CD4-positive, alpha-beta T cell treated with Interleukin-4 for 4 hours (primary cell): Measurements from ENCODE around the gene SUMF1.
A peak's percentile ranks its signal among the peaks of the same experiment; 100 is the strongest.

Source experiments
- DNase-seq: peaks from one replicate; pipeline ENCODE4 v3.0.0-alpha.2; 2020

Gene SUMF1

DNA sequence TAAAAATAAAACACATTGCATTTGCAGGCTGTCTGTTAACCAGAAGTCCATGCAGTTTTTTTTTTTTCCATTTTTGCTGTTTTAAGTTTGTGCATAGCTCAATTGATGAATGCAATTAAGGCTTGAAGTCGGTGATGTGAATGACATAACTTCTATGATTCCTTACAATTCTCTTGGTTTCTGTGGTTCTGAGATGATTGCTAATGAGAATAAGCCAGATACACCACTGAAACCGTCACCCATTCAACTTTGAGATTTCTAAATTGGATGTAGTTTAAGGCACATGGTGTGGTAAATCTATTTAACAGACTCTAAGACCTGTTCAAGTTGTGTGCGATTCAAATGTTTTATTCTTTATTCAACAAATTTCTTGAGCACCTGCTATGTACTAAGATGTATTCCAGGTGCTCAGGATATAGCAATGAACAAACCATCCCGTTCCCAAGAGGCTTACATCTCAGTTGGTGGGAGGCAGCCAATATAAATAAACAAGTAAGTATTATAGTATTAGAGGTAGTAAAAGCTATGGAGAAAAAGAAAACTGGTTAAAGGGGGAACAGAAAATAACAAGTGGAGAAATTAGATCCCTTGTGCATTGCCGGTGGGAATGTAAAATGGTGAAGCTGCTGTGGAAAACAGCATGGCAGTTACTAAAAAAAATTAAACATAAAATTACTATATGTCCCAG is 30.1 kb upstream of the SUMF1 start:
- no peak for DNase-seq

- DNase-seq: no peak
These were observed 29.0 kb upstream of the SUMF1 start for GRCh38 chr3:4496087-4496452.

DNA sequence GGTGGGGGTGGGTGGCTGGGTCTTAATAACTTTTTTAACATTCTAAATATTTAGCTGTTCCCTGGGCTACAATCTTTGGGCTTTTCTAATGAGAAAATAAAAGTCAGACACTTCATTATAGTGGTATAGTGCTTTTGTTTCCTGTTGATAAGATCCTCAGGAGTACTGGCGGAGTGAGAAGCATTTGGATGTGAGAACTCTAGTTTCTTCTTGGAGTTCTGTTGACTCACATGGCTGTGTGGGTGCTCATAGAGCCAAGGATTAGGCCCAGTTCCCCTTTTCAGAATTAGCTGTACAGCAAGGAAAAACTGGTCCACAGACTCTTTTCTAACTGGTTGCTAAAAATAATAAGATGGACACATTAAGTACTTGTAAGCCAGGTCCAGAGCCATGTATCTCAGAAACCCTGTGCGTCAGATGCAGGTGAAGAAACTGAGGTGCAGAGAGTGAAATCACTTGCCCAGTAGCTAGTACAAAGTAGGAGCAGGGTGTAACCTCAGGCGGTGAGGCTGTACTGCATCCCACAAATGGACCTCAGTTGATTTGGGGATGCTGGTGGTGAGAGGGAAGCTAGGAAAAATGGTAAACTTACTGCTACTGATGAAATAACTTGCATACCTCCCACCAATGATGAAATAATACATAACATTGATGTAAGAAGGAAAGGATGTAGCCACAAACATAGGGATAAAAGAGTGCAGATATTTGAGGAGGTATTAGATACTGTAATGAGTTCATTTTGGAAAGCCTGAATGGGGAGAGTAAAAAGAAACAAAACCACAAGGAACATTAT is 28.4 kb upstream of the SUMF1 start:
- DNase-seq: no peak

GRCh38 chr3:4494895-4495264 is 27.8 kb upstream of the SUMF1 start:
- DNase-seq: no peak

GRCh38 chr3:4493941-4494894 is 27.1 kb upstream of the SUMF1 start:
- no peak for DNase-seq

DNA sequence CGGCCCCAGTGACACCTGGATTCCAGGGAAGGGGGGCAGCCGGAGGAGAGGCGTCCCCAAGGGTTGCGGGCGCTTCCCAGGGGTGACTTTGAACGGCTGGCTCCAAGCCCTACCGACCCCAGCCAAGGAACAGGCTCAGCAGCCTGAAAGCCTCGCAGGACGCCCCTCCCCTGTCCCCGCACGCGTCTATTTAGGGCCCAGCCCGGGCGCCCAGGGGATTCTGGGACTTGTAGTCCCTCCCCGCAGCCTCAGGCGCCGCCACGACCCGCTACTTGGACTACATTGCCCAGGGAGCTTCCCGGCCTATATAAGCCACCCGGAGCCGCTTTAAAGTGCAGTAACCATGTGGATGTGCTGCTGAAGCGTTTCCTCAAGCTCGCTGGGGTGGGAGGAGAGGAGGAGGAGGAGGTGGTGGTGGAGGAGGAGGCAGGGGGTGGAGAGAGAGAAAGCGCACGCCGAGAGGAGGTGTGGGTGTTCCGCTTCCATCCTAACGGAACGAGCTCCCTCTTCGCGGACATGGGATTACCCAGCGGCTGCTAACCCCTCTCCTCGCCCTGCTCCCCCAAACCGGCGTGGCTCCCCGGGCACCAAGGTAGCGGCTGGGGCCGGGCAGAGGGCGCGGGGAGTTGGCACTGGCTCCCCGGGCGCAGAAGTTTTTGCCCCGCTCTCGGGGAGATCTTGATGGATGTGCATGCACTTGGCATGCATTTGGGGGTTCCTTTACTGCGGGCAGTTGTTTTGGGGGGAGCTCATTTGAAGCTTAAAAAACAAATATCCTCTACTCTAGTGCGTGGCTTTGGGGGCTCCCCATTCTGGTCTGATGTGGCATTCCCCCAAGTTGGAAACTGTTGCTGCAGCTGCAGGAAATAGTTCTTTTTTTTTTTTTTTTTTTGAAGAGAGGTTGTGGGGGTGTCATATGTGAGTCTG is 26.2 kb upstream of the SUMF1 start, which contains the start of gene ITPR1:
ITPR1 (plus strand) TSS at position 335 of the 927 bp plus-strand sequence. CDS start 23,144 bp downstream, outside the sequence.
- DNase-seq: peak; percentile 99

GRCh38 chr3:4492208-4493013 is 25.3 kb upstream of the SUMF1 start:
- DNase-seq: peak; percentile 29

DNA sequence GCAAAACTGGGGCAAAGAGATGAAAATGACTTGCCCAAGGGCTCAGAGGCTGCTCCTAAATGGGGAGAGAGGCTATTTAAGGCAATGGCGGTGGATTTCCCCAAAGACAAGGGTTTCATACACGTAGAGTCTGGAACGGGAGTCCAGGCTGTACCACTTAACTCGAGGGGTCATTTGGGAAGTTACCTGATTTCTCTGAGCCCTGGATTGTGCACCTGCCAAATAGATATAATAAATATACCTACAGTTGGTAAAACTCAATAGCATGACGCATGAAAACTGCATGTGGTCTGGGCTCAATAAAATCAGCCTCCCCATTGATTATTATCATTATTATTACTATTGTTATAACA is 24.8 kb upstream of the SUMF1 start:
- DNase-seq: no peak

GRCh38 chr3:4478261-4478660 is 11.2 kb upstream of the SUMF1 start:
- no peak for DNase-seq

GRCh38 chr3:4476496-4476895 is 9.4 kb upstream of the SUMF1 start:
- no peak for DNase-seq

GRCh38 chr3:4475804-4476203 is 8.7 kb upstream of the SUMF1 start:
- no peak for DNase-seq

DNA sequence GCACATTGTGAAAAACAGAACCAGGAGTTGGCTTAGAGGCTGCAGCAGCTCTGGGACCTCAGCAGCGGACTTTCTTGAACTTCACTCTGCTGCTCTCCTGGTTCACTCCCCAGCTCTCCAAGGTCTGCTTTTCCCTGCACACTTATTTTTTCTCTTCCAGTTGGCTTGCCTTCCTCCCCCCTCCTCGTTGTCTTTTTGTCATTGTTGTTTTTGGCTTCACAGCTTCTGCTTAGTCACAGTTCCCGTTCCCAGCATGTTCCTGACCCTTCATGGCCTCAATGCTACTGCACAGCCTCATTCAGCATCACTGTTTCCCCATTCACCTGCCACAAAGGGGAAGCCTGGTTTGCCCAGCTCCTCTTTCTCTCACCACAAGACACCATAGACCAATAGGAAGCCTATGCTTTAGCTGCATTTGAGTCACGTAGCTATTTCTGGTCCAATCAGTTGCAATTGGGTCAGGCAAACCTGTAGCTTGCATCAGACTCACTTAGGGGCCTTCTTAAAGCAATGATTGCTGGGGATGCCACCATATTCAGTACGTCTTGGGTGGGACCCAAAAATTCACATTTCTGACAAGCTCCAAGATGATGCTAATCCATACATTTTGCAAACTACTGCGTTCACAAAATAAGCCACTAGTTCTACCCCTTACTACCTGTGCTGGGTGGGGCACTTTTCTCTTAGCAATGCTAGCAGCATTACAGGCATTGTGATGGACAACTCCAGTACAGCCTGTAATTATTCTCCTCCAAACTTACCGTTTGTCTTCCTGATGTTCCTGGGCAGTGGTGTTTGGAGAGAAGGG is 7.8 kb upstream of the SUMF1 start:
- peak; percentile 21 for DNase-seq

DNA sequence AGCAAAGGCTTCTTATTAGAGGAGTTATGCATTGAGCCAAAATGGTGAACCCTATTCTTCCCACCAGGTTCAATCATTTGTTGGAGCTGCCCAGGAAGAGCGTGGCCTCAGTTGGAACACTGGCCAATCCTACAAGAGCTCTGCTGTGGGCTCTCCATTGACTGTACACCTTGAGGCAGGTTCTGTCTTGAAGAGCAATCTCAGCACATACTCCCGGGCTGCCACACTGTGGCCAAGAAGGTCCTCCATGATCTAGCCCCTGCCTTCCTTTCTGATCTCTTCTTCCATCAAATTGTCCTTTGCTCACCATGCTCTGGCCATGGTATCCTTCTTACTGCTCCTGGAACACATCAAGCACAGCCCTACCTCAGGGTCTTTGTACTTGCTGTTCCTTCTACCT is 5.7 kb upstream of the SUMF1 start:
- DNase-seq: no peak

GRCh38 chr3:4472312-4472711 is 5.2 kb upstream of the SUMF1 start:
- no peak for DNase-seq

DNA sequence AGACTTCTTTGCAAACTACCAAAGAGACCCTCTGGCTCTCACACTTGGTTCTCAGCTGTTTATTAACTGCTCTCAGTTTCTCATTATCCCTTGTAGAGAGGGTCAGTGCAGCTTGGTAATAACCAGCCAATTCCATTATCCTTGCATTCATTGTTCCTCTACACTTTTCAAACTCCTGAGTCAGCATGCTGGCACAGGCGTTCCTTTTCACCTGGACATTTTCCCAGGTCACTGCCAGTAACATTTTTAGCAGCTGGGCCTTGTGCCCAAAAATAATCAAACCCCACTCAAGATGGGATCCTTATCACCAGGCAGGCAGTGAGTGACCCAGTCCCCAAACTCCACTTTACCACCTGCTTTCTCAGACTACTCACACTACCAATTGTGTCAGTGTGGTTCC is 4.8 kb upstream of the SUMF1 start:
- no peak for DNase-seq

GRCh38 chr3:4467522-4467867 is 426 bp upstream of the SUMF1 start:
- DNase-seq: no peak

DNA sequence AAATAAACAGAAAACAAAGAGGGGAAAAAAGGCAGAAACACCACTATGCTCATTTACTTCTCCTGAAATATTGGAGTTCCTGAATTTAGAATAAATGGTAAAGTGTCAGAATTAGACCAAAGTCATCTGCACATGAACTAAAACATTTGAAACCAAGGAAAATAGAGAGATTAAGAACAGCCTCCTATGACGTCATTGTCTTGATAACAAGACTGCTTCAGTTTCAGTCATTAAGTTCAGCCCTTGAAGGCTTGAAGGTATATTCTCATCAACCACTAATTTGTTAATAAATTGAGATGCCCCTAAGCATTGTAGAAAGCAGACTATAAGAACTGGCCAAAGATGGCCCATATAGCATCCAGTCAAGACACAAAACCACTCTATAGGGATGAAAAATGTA is 2.5 kb downstream of the SUMF1 start:
- DNase-seq: no peak

DNA sequence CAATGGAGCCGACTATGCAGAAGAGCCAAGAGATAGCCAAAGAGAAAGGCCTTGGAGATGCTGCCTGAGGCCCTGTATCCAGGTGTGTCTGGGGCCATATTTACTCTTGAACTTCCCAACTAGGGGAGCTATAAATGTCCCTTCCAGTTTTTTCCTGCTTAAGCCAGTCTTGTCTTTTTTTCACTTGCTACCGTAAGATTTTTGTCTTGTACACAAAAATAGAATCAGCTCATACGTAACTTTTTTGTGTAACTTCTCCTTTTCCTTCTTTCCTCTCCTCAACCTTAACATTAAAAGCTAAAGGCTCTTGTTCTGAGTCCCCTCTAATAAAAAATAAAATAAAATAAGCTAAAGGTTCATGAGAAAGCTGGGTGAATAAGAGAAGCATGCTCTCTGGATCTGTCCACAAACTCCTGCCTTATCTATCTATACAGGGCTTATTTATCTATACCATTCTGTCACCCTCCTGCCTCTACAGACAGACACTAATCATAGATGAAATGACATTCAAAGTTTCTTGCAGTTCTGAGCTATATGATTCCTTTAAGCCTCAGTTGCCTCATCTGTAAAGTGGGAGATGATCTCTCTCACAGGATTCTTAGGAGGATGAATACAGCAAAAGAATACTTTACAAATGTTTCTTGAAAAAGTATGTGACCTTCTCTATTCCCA is 4.6 kb downstream of the SUMF1 start:
- DNase-seq: no peak

- DNase-seq: no peak
These were observed 5.5 kb downstream of the SUMF1 start for GRCh38 chr3:4461468-4462090.

DNA sequence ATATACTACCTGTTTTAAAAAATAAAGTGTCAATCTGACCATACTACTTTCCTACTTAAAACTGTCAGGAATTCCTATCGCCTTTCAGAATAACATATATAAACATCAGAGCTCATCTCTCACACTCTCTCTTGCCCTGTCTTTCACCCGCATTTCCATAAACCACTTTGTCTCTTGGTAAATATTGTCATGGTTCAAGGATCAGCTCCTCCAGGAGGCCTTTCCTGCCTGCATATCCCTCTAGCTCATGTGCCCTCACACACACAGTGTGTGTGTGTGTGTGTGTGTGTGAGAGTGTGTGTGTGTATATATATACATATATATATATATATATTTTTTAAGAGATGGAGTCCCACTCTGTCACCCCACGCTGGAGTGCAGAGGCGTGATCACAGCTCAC is 6.7 kb downstream of the SUMF1 start:
- no peak for DNase-seq
